Smooth muscle cell of the brain vasculature (primary cell): ENCODE results near the gene CNDP2.
A peak's percentile ranks its signal among the peaks of the same experiment; 100 is the strongest.

ENCODE experiments used
- DNase-seq: peaks from one replicate; pipeline ENCODE4 v3.0.0-alpha.2; 2012; ENCODE audit warnings: low read depth, low spot score

The CNDP2 gene

GRCh38 chr18:74495581-74496507 lies at the start of gene CNDP2:
TSS of gene CNDP2 (plus strand) at chr18:74496363. CDS start at chr18:74499974, 3,611 bp downstream.
- peak; percentile 93 for DNase-seq

GRCh38 chr18:74446631-74447403 lies 49.3 kb upstream of the CNDP2 start:
- no peak for DNase-seq

GRCh38 chr18:74447404-74448152 lies 48.6 kb upstream of the CNDP2 start:
- no peak for DNase-seq

GRCh38 chr18:74450626-74451025 lies 45.5 kb upstream of the CNDP2 start:
- DNase-seq: no peak

- DNase-seq: no peak
These were observed 45.0 kb upstream of the CNDP2 start for GRCh38 chr18:74451148-74451547.

- no peak for DNase-seq
These were observed 43.1 kb upstream of the CNDP2 start for GRCh38 chr18:74453016-74453566.

GRCh38 chr18:74453642-74454198 lies 42.4 kb upstream of the CNDP2 start:
- no peak for DNase-seq

GRCh38 chr18:74454279-74454751 lies 41.8 kb upstream of the CNDP2 start:
- no peak for DNase-seq

- DNase-seq: no peak
These were observed 40.8 kb upstream of the CNDP2 start for GRCh38 chr18:74455386-74455785.

- DNase-seq: no peak
These were observed 40.2 kb upstream of the CNDP2 start for GRCh38 chr18:74456017-74456348.

- DNase-seq: no peak
These were observed 39.7 kb upstream of the CNDP2 start for GRCh38 chr18:74456349-74457042.

- DNase-seq: no peak
These were observed 39.0 kb upstream of the CNDP2 start, which contains the start of gene DIPK1C for GRCh38 chr18:74457043-74457724. TSS of gene DIPK1C (minus strand) at chr18:74457308. CDS start at chr18:74457259, 49 bp downstream.

- DNase-seq: no peak
These were observed 38.3 kb upstream of the CNDP2 start for GRCh38 chr18:74457725-74458421.

- DNase-seq: no peak
These were observed 36.3 kb upstream of the CNDP2 start for GRCh38 chr18:74459889-74460288.

- no peak for DNase-seq
These were observed 35.3 kb upstream of the CNDP2 start for GRCh38 chr18:74460825-74461224.

GRCh38 chr18:74463254-74463653 lies 32.9 kb upstream of the CNDP2 start:
- DNase-seq: no peak

GRCh38 chr18:74463983-74464382 lies 32.2 kb upstream of the CNDP2 start:
- no peak for DNase-seq

- DNase-seq: no peak
These were observed 30.4 kb upstream of the CNDP2 start for GRCh38 chr18:74465775-74466174.

- DNase-seq: no peak
These were observed 27.6 kb upstream of the CNDP2 start for GRCh38 chr18:74468547-74469061.
